AG09319 (cell line): ENCODE results near the gene TMEM18.

Source experiments
- DNase-seq: peaks from one replicate; pipeline ENCODE4 v3.0.0-alpha.2; 2010; ENCODE audit warnings: low read depth; ENCODE audit errors: extremely low read depth
- CTCF ChIP-seq: IDR thresholded peaks from 2 replicates; pipeline ENCODE4 v1.5.1; 2011; ENCODE audit warnings: low read depth, mild to moderate bottlenecking, inconsistent platforms, low read length, moderate library complexity

Gene TMEM18

GRCh38 chr2:675982-676646 lies 1.1 kb downstream of the TMEM18 start:
- DNase-seq, result peak; percentile 76
- peak; percentile 50 for TF ChIP-seq CTCF

GRCh38 chr2:675460-675859 lies 1.7 kb downstream of the TMEM18 start:
- TF ChIP-seq CTCF, result no peak
- no peak for DNase-seq

DNA sequence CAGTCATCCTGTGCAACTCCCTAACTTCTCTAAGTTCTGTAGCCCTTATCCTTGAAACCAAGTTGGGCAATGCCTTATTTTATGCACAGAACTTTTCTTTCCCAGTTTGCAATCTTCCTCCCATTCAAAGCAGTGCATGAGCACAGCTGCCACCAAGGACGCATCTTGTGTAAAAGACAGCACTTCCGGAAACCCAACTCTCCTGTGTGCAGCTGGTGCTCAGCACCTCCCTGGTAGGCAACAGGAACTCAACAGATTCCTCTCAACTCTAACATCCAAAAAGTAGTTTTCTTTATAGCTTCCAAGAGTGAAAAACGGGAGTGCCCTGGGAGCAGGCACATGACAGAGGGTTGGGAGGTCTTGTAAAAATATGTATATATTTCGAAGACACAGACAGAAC lies 2.2 kb downstream of the TMEM18 start:
- TF ChIP-seq CTCF, result no peak
- DNase-seq, result no peak

DNA sequence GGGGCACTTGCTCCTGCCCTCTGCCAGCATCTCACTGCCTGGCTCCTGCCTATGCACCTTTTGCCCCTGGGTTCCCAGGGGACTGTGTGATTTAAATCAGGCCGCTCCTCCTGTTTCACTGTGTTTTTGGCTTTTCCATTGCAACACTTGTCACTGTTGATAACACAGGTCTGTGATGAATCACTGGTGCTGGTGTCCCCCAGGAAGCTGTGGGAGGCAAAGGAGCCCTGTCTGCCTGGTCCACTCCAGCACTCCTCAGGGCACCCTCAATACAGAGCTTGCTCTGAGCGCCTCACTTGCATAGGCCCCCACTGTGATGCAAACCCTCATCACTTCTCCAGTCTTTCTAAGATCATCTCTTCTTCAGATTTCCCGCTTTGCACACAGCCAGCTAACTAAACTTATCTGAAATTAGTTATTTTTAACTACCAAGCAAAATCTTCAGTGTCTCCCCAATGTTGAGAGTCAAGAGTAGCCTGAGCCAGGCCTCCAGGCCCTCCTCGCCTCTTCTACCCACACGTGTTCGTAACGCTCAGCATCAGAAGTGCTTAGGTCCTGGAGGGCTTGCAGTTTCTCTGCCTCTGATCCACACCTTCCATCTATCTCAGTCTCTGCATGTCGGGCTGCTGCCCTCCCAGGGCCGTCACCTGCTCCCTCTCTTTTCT lies 2.8 kb downstream of the TMEM18 start:
- no peak for DNase-seq
- no peak for TF ChIP-seq CTCF

DNA sequence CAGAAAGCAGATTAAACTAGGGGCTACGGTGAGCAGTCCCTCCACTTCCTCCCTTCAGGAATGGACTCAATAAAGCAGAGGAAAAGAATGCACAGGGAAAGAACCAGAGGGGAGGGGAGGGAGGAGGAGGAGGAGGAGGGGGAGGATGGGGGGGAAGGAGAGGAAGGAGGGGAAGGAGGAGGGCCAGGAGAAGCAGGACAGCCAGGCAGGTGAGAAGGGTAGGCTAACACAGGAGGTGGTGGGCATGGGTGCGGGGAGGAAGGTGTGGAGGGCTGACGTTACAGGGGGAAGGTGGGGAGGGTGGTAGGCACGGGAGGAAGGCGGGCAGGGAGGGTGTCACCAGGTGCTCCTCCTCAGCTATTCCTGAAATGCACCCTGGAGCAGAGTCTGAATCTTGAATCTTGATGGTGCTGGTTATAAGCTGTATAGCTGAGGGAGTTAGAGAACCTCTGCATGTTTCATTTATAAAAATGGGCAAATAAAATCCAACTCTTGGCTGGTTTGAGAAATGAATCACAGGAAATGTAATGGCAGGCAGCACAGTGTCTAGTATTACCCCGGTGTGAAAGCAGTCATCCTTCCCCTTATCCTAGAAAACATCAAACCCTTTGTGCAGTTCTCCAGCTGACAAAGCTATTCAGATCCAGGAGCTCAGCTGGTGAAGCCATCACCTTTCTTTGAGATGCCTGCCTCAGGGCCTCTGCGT lies 3.4 kb downstream of the TMEM18 start:
- DNase-seq, result no peak
- TF ChIP-seq CTCF, result no peak

DNA sequence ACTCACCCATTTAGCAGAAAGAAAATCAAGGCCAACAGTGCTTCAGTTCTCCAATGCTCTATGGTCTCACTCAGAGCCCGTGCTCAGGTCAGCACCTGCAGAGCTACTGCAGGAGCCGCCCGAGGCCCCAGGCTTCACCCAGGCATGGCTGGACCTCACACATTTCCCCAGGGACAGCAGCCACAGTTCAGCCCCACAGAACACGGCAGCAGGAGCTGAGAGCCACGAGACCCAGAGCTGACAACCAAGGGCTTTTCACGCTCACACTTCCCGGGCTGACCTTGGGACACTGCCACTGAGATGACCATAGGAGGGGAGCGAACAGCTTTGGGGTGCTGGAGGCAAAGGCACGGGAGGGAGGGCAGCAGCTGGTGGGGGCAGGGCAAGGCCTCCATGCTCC lies 4.2 kb downstream of the TMEM18 start:
- no peak for DNase-seq
- no peak for TF ChIP-seq CTCF

DNA sequence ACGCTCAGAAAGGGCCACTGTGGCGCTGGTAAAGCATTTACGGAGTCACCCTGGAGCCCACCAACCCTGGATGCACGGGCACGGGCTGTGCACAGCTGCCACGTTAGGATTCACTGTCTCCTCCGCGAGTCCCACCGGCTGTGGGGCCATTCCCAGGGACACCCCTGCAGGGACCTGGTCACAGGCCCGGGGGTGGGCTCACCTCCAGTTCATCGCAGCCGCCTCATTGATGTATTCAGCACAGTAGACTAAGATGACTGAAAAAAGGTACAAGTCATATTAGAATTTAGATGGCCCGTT lies 4.7 kb downstream of the TMEM18 start:
- no peak for TF ChIP-seq CTCF
- DNase-seq, result no peak
